ENCODE data around the gene CCDC106.

- TF ChIP-seq CTCF (IDR thresholded peaks at IDR 0.05; ENCODE audit: low read length), result no peak
- TF ChIP-seq EZH2 (optimal IDR thresholded peaks at IDR 0.05; ENCODE audit: low read depth, low read length), result no peak
Measured at GRCh38 chr19:55600662-55601028, 47.4 kb upstream of the CCDC106 start.

Data from MM.1S (cell line).